Activated T-cell treated with anti-CD3 and anti-CD28 coated beads, Interleukin-2, amount 50 U/mL, for 1 hour (primary cell): ENCODE results near the gene PTPRD.
"Not testable (repeated sequence)": the region's sequence is repeated elsewhere in the genome, so short reads cannot be mapped to it uniquely, and the experiment has no call there.

Experiments used
- DNase-seq: peaks from one replicate; pipeline ENCODE4 v3.0.0-alpha.2; 2020

PTPRD gene

DNA sequence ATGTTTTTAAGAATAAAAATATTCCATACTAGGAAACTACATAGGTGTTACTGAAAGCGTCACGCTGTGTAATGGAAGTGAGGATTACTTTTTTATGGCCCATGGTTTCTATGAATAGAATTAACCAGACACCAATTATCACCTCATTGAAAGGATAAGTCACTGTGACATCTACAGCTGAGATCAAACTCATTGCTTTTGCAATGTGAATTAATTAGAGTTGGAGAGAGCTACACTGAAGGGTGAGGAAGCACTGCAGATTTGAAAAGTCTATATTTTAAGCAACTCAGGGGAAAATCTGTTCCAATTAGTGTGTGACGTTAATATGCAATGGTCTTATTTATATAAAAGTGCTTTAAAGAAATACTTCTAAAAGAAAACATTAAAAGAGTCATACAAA lies 1513.2 kb downstream of the PTPRD start:
- DNase-seq: no peak

DNA sequence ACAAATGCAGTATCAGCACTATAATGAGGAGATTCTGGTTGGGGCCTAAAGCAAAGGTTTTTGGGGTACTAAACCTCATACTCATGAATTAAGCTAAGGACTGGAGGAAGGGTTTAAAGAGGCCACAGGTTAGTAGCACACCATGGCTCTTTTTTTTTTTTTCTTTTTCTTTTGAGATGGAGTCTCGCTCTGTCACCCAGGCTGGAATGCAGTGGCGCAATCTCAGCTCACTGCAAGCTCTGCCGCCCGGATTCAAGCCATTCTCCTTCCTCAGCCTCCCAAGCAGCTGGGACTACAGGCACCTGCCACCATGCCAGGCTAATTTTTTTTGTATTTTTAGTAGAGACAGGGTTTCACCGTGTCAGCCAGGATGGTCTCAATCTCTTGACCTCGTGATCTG lies 1515.5 kb downstream of the PTPRD start:
- not testable (repeated sequence) for DNase-seq

GRCh38 chr9:9091387-9091786 lies 1521.4 kb downstream of the PTPRD start:
- no peak for DNase-seq

GRCh38 chr9:9079473-9079872 lies 1533.3 kb downstream of the PTPRD start:
- no peak for DNase-seq

GRCh38 chr9:9078301-9078700 lies 1534.5 kb downstream of the PTPRD start:
- DNase-seq: no peak

- DNase-seq: no peak
Observed at GRCh38 chr9:9061627-9062026, 1551.2 kb downstream of the PTPRD start.

DNA sequence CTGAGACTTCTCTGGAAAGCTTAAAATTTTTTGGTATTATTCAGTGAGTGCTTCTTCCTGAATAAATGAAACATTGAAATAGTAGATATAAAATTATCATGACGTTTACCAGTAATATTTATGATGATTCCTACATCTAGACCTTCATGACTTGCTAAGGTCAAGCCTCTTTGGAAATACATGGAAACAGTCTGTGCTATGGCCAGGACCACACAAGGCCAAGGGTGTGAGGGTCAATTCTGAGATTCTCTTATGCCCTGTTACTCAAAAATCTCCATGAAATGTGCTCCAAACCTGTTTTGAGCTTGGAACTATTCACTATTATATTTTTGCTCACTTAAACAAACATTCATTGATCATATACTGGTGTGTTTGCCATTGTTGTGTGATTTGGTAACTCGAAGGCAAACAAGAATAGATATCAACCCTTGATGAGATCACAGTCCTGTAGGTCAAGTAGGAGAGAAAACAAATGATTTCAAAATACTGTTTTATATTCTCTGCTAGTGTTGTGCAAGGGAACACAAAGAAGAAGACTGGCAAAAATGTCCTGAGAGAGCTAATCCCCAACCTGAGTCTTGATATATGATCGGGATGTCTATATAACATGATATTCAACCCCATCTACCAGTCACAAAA lies 1558.3 kb downstream of the PTPRD start:
- DNase-seq: no peak

DNA sequence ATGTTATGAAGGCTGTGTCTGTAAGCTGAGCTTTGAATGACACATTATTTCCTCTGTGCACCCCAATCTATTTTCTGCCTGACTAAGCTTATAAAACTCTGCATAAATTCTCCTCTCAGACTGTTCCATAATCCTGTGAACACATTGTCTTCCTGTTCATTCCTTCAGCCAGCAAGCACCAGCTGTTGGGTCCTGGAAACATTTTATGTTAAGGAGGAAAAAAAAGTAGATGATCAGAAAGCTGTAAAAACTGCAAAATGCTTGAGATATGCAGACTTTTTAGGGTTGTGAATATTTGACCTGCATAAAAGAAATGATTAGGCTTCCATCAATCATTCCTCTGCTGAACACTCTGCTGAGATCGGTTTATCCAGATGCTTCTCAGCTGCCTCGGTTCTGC lies 1567.2 kb downstream of the PTPRD start:
- DNase-seq: no peak

DNA sequence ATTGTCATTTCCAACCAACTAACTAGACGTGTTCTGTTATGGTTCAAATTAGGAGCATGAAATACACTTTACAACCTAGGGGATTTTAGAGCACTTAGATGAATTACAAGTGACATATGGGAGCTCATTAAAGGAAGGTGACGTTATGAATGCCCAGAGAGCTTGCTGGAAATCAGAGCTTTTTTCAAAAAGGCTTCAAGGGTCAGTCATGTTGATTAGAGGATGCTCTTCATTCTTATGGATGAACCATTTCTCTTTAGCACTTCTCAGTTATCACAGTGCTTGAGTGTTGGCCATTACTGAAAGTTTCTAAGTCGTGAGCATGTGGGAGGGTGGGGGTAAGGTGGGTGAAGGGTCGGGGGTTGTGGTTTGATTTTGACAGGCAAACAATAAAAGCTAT lies 1567.7 kb downstream of the PTPRD start:
- DNase-seq: no peak

GRCh38 chr9:9043788-9044187 lies 1569.0 kb downstream of the PTPRD start:
- not testable (repeated sequence) for DNase-seq

DNA sequence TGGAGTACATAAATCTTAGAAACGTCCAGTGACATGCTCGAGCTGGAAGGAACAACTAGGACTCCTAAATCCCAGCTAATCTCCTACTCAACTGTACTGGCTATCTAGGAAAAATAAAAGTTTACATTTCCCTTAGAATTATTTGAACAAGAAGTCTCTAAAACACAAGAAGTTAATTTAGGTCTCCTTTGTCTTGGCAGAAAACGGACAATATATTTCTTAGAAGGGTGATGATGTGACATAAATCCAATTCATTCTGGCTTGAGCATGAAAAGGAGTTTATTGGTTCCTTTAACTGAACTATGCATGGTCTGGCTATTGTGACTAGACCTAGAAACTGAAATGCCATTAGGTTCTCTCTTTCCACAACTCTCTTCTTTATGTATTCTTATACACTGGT lies 1571.0 kb downstream of the PTPRD start:
- no peak for DNase-seq

- no peak for DNase-seq
Observed at GRCh38 chr9:9033022-9033421, 1579.8 kb downstream of the PTPRD start.

GRCh38 chr9:9016597-9016996 lies 1596.2 kb downstream of the PTPRD start:
- DNase-seq: no peak

DNA sequence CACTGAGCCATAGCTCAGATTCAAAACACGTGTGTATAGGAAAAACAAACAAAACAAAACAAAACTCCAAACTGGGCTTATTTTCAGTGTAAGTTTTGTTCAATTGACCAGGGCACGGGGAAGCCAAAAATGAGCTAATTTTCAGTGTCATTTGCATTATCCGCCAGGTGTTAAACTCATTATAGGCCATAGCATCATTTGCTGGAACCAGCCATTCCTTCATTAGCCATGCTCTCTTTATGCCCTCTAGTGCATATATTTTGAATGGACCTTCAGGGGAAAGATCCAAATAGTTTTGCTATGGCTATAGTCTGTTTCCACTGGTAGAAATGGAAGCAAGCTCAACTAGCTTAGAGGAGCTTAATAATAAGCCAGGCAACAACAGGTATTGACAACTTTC lies 1608.0 kb downstream of the PTPRD start:
- DNase-seq: no peak

- DNase-seq: no peak
Observed at GRCh38 chr9:9002826-9003583, 1609.8 kb downstream of the PTPRD start.

DNA sequence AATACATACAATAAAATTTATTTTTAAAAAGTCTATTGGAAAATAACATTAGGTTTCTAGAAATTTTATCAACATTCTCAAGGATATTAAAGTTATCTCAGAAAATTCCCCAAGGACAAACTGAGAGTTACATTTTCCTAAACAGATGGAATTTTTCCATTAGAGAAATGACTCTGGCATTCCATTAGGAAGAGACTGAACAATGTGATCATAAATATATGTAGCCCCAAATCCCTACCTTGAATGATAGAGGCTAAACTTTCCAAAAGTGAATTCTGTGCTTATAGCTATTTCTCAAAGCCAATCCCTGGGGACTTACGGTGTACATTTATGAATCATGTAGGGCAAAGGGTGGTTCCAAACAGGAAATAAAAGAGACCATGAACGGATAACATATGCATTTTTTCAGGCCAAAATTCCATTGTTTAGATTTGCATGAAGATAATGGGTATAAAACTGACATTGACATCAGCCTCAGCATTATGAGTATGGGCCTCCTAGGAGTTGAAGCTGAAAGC lies 1632.2 kb downstream of the PTPRD start:
- no peak for DNase-seq

DNA sequence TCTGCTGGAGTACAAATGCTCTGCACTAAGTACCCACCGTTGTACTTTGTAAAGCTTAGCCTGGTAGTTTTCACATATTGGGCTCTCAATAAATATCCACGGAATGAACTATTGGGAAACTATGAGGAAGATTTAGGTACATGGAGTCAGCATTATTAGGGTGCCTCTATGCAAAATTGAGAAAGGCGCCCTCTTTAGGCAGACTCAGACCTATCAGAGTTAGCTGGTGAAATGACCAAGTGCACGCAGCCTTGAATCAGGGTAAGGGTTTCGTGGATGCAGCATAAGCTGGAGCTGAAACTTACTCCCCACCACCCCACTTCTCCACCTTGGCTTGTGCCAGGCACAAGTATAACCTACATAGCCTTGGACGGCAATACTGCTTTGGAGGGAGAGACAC lies 1634.5 kb downstream of the PTPRD start:
- no peak for DNase-seq

- not testable (repeated sequence) for DNase-seq
Observed at GRCh38 chr9:8968350-8968749, 1644.5 kb downstream of the PTPRD start.

DNA sequence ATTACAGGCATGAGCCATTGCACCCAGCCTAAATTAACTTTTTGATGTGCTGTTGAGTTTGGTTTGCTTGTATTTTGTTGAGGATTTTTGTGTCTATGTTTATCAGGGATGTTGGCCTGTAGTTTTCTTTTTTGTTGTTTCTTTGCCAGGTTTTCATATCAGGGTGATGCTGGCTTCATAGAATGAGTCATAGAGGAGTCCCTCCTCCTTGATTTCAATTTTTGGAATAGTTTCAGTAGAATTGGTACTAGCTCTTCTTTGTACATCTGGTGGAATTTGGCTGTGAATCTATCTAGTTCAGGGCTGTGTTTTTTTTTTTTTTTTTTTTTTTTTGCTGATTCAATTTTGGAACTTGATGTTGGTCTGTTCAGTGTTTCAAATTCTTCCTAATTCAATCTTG lies 1648.9 kb downstream of the PTPRD start:
- DNase-seq: no peak

DNA sequence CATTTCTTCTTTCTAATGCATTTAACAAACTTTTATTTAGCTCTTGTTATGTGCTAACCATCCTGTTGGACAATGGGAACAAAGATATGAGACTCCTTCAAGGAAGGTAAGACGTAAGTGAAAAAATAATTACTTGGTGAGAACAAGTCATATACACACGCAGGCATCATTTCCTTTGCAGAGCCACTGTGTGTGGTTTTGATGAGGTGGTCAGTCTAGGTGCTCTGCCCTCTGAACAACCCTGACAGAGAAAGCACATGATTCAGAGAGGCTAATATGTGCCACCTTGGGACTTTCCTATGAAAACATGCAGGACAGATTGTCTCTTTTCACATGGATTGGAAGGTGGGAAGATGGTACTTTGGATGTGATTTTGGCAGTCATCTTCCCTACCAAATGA lies 1650.7 kb downstream of the PTPRD start:
- DNase-seq: no peak

DNA sequence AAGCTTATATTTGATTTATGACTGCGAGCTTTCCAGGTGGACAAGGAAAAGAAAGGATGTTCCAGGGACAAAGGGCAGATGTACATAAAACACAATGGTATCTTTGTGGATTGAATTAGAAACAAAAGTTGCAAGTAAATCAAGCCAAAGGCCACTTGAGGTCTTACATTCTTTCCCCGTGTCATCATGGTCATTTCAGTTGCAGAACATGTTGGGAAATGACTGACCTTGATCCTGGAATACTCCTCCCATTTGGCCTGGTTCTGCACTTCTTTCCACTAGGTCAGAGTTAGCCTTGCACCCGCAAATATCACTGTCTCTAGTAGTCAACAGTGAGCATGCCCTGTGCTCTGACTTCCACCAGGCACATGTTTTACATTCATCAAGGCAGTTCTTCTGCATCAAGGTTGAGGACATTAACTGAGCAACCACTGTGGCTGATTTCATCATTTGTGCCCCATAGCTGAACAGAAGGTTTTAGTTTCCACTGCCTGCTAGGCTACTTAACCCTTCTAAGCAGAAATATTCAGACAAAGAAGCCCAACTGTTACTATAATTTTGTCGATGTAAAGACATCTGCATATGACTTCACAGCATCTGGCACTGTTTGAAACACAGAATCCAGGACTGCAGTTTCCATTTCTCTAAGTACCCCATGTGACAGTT lies 1651.5 kb downstream of the PTPRD start:
- no peak for DNase-seq

- no peak for DNase-seq
Observed at GRCh38 chr9:8960254-8960653, 1652.5 kb downstream of the PTPRD start.

- DNase-seq: no peak
Observed at GRCh38 chr9:8958358-8958757, 1654.4 kb downstream of the PTPRD start.

GRCh38 chr9:8955315-8955714 lies 1657.5 kb downstream of the PTPRD start:
- DNase-seq: no peak
